ENCODE data around the gene MEX3C. TPM values are rescaled to one million over a fixed set of nuclear protein-coding genes. Genes with fewer than 3 reads are reported as not detected.
A peak's percentile ranks its signal among the peaks of the same experiment; 100 is the strongest.

MEX3C gene
- 10 to 100 TPM; 18.8 to 27.4 TPM for total RNA-seq
- long read RNA-seq, donor 1, transcript MEX3C-201 (2 exons, 3,781 nt), result major isoform, 7 of 10 reads
- long read RNA-seq, donor 1, partial matches to known transcripts, result 3 of 10 reads
- long read RNA-seq, donor 1, other reads (novel, unspliced or antisense), result 0 of 10 reads
- long read RNA-seq, donor 2, partial matches to known transcripts, result 0 of 4 reads
- long read RNA-seq, donor 2, other reads (novel, unspliced or antisense), result 4 of 4 reads

- intact Hi-C loops (cut with DNase I), result no loop called here
- peak; percentile 100 for DNase-seq (ENCODE audit: low spot score)
Observed at GRCh38 chr18:51197661-51198424, at the start of gene MEX3C. MEX3C (minus strand) TSS chr18:51197681; CDS start chr18:51197320, 361 bp downstream.

GRCh38 chr18:51241226-51241625 lies 43.7 kb upstream of the MEX3C start:
- DNase-seq (ENCODE audit: low spot score), result no peak
- intact Hi-C loops (cut with DNase I), result no loop called here

- intact Hi-C loops (cut with DNase I), result no loop called here
- DNase-seq (ENCODE audit: low spot score), result no peak
Observed at GRCh38 chr18:51236225-51236624, 38.7 kb upstream of the MEX3C start.

- intact Hi-C loops (cut with DNase I), result no loop called here
- no peak for DNase-seq (ENCODE audit: low spot score)
Observed at GRCh38 chr18:51235009-51235789, 37.7 kb upstream of the MEX3C start.

GRCh38 chr18:51234117-51235008 lies 36.9 kb upstream of the MEX3C start:
- intact Hi-C loops (cut with DNase I), result no loop called here
- DNase-seq (ENCODE audit: low spot score), result no peak

GRCh38 chr18:51229328-51229727 lies 31.8 kb upstream of the MEX3C start:
- DNase-seq (ENCODE audit: low spot score), result no peak
- intact Hi-C loops (cut with DNase I), result no loop called here

GRCh38 chr18:51227660-51228059 lies 30.2 kb upstream of the MEX3C start:
- intact Hi-C loops (cut with DNase I), result no loop called here
- DNase-seq (ENCODE audit: low spot score), result no peak

- no peak for DNase-seq (ENCODE audit: low spot score)
- intact Hi-C loops (cut with DNase I), result no loop called here
Observed at GRCh38 chr18:51226587-51227350, 29.3 kb upstream of the MEX3C start.

GRCh38 chr18:51226068-51226467 lies 28.6 kb upstream of the MEX3C start:
- intact Hi-C loops (cut with DNase I), result no loop called here

GRCh38 chr18:51212606-51213005 lies 15.1 kb upstream of the MEX3C start:
- no peak for DNase-seq (ENCODE audit: low spot score)
- intact Hi-C loops (cut with DNase I), result no loop called here

More at GRCh38 chr18:51226068-51226467, 28.6 kb upstream of the MEX3C start:
- DNase-seq (ENCODE audit: low spot score), result no peak

- peak; percentile 83 for DNase-seq (ENCODE audit: low spot score)
- intact Hi-C loops (cut with DNase I), result no loop called here
Observed at GRCh38 chr18:51211552-51211951, 14.1 kb upstream of the MEX3C start.

- no peak for DNase-seq (ENCODE audit: low spot score)
- intact Hi-C loops (cut with DNase I), result no loop called here
Observed at GRCh38 chr18:51196811-51197660, 445 bp downstream of the MEX3C start.

GRCh38 chr18:51196118-51196810 lies 1.2 kb downstream of the MEX3C start:
- intact Hi-C loops (cut with DNase I), result no loop called here
- peak; percentile 82 for DNase-seq (ENCODE audit: low spot score)

GRCh38 chr18:51195451-51196117 lies 1.9 kb downstream of the MEX3C start:
- DNase-seq (ENCODE audit: low spot score), result no peak
- intact Hi-C loops (cut with DNase I), result no loop called here

- DNase-seq (ENCODE audit: low spot score), result no peak
- intact Hi-C loops (cut with DNase I), result no loop called here
Observed at GRCh38 chr18:51195086-51195450, 2.4 kb downstream of the MEX3C start.

- intact Hi-C loops (cut with DNase I), result no loop called here
Observed at GRCh38 chr18:51194604-51195003, 2.9 kb downstream of the MEX3C start.

More at GRCh38 chr18:51194604-51195003, 2.9 kb downstream of the MEX3C start:
- DNase-seq (ENCODE audit: low spot score), result no peak
